HL-60 (cell line): ENCODE data around the gene KCNIP2.

Experiments used
- CTCF ChIP-seq: IDR thresholded peaks from one replicate; pipeline ENCODE4 v1.5.1; 2011; ENCODE audit warnings: low read length, control low read depth, inconsistent platforms; ENCODE audit not compliant: insufficient read depth
- GABPA ChIP-seq: IDR thresholded peaks from 2 replicates; pipeline ENCODE4 v1.6.1; 2012; ENCODE audit warnings: low read depth
- POLR2AphosphoS5 ChIP-seq: IDR thresholded peaks from 2 replicates; pipeline ENCODE4 v1.6.1; 2012; ENCODE audit warnings: low read depth
- REST ChIP-seq: IDR thresholded peaks from 2 replicates; pipeline ENCODE4 v1.6.1; 2012; ENCODE audit warnings: low read depth; ENCODE audit not compliant: insufficient replicate concordance
- SPI1 ChIP-seq: IDR thresholded peaks from 2 replicates; pipeline ENCODE4 v1.6.1; 2012; ENCODE audit warnings: low read depth, mild to moderate bottlenecking, borderline replicate concordance

GRCh38 chr10:101818872-101819633 lies 24.5 kb downstream of the KCNIP2 start:
- TF ChIP-seq CTCF, result no peak
- TF ChIP-seq POLR2AphosphoS5, result peak; percentile 18; the same call in 1 of the 2 replicates
- peak; percentile 35 for TF ChIP-seq REST
- TF ChIP-seq GABPA, result no peak
- no peak for TF ChIP-seq SPI1
